ENCODE data around the gene RELB. TPM values are rescaled to one million over a fixed set of nuclear protein-coding genes. Genes with fewer than 3 reads are reported as not detected.

The RELB gene
- total and polyA plus RNA-seq, 9 of the 15 experiments (the other 6 are each of a cell fraction or from before 2014, with no cell fraction given): 0.15 to 1.1 (median 0.28) TPM; not detected in 2

DNA sequence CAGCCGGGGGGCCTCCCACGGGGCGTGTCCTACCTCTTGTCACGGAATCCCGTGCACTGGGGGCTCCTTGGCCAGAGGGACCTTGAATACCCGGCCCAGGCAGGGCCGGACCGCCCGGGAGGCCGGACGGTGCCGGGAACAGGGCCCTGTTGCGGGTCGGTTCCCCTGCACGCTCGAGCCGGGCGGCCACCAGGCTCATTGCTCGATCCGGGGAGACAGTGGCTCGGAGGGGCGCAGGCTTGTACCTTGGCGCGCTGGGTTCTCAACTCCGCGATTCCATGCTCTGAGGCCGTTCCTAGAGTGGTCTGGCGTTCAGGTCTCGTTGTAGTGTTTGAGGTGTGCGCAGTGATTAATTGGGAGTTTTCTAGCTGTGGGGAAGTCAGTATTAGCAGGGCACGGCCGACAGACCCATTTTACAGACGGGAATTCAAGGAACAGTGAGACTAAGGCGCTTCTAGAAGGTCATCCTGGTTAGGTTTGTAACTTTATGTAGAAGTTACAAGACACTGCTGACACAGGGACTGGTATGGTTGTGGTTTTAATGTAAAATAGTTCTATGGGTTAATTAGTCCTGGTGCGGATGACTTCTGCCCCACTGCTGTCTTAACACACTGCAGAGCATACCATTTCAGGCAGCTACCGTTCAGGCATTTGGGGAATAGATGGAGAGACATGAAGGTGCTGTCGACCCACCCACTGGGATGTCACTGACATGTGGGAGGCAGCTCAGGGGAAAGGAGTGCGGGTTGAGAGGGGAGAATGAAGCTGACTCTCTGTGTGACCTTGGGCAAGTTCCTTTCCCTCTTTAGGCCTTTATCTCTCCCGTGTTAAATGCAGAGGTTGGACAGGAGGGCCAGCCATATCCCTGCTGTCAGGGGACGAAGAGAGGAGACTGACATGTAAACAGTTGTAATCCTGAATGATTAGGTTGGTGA is 45.5 kb upstream of the RELB start (continued):
- TF ChIP-seq, protein P1, sequence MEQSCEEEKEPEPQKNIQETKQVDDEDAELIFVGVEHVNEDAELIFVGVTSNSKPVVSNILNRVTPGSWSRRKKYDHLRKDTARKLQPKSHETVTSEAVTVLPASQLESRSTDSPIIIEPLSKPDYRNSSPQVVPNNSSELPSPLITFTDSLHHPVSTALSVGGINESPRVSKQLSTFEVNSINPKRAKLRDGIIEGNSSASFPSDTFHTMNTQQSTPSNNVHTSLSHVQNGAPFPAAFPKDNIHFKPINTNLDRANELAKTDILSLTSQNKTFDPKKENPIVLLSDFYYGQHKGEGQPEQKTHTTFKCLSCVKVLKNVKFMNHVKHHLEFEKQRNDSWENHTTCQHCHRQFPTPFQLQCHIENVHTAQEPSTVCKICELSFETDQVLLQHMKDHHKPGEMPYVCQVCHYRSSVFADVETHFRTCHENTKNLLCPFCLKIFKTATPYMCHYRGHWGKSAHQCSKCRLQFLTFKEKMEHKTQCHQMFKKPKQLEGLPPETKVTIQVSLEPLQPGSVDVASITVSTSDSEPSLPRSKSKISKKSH (CRISPR knock-in tag; IDR thresholded peaks at IDR 0.05): no peak
- TF ChIP-seq, protein P2, sequence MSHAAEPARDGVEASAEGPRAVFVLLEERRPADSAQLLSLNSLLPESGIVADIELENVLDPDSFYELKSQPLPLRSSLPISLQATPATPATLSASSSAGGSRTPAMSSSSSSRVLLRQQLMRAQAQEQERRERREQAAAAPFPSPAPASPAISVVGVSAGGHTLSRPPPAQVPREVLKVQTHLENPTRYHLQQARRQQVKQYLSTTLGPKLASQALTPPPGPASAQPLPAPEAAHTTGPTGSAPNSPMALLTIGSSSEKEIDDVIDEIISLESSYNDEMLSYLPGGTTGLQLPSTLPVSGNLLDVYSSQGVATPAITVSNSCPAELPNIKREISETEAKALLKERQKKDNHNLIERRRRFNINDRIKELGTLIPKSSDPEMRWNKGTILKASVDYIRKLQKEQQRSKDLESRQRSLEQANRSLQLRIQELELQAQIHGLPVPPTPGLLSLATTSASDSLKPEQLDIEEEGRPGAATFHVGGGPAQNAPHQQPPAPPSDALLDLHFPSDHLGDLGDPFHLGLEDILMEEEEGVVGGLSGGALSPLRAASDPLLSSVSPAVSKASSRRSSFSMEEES (CRISPR knock-in tag; IDR thresholded peaks at IDR 0.05): no peak
- TF ChIP-seq, protein P3, sequence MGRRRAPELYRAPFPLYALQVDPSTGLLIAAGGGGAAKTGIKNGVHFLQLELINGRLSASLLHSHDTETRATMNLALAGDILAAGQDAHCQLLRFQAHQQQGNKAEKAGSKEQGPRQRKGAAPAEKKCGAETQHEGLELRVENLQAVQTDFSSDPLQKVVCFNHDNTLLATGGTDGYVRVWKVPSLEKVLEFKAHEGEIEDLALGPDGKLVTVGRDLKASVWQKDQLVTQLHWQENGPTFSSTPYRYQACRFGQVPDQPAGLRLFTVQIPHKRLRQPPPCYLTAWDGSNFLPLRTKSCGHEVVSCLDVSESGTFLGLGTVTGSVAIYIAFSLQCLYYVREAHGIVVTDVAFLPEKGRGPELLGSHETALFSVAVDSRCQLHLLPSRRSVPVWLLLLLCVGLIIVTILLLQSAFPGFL (CRISPR knock-in tag; IDR thresholded peaks at IDR 0.05): no peak
- TF ChIP-seq, protein P4, sequence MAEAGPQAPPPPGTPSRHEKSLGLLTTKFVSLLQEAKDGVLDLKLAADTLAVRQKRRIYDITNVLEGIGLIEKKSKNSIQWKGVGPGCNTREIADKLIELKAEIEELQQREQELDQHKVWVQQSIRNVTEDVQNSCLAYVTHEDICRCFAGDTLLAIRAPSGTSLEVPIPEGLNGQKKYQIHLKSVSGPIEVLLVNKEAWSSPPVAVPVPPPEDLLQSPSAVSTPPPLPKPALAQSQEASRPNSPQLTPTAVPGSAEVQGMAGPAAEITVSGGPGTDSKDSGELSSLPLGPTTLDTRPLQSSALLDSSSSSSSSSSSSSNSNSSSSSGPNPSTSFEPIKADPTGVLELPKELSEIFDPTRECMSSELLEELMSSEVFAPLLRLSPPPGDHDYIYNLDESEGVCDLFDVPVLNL (CRISPR knock-in tag; IDR thresholded peaks at IDR 0.05; ENCODE audit: low read depth): no peak; the same call in 1 of the 2 replicates
- TF ChIP-seq ZNF354B (CRISPR knock-in tag; IDR thresholded peaks at IDR 0.05): no peak
- peak; percentile 39; the same call in 1 of the 2 replicates for TF ChIP-seq BCOR (IDR thresholded peaks at IDR 0.05)
- TF ChIP-seq SRSF3 (IDR thresholded peaks at IDR 0.05; ENCODE audit: insufficient read depth, low read length): no peak
- TF ChIP-seq MXI1 (IDR thresholded peaks at IDR 0.05; ENCODE audit: low read depth, low read length): peak; percentile 2; the same call in 1 of the 2 replicates
- TF ChIP-seq SP1 (CRISPR knock-in tag; IDR thresholded peaks at IDR 0.05): peak; percentile 41; the same call in 1 of the 2 replicates
- no peak for TF ChIP-seq PHF21A (IDR thresholded peaks at IDR 0.05; ENCODE audit: borderline replicate concordance, low read depth)
- no peak for TF ChIP-seq ZNF41 (CRISPR knock-in tag; conservative IDR thresholded peaks at IDR 0.05)
- TF ChIP-seq HNRNPL (IDR thresholded peaks at IDR 0.05; ENCODE audit: low read depth, low read length): no peak
- no peak for TF ChIP-seq SMAD3 (CRISPR knock-in tag; conservative IDR thresholded peaks at IDR 0.05)
- TF ChIP-seq PHF8 (IDR thresholded peaks at IDR 0.05; ENCODE audit: borderline replicate concordance, low read length): no peak
- no peak for TF ChIP-seq TCF7L2 (IDR thresholded peaks at IDR 0.05; ENCODE audit: low read depth, low read length)
- no peak for TF ChIP-seq KLF6 (CRISPR knock-in tag; IDR thresholded peaks at IDR 0.05; ENCODE audit: borderline replicate concordance)
- no peak for TF ChIP-seq SMARCB1 (IDR thresholded peaks at IDR 0.05; ENCODE audit: insufficient read length, low read depth)
- TF ChIP-seq ZNF785 (CRISPR knock-in tag; IDR thresholded peaks at IDR 0.05): no peak
- no peak for TF ChIP-seq ZNF174 (CRISPR knock-in tag; IDR thresholded peaks at IDR 0.05)
- TF ChIP-seq, protein P5, sequence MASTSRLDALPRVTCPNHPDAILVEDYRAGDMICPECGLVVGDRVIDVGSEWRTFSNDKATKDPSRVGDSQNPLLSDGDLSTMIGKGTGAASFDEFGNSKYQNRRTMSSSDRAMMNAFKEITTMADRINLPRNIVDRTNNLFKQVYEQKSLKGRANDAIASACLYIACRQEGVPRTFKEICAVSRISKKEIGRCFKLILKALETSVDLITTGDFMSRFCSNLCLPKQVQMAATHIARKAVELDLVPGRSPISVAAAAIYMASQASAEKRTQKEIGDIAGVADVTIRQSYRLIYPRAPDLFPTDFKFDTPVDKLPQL (IDR thresholded peaks at IDR 0.05; ENCODE audit: extremely low read depth, insufficient read length): no peak
- no peak for TF ChIP-seq ESRRB (CRISPR knock-in tag; IDR thresholded peaks at IDR 0.05; ENCODE audit: borderline replicate concordance)
- no peak for TF ChIP-seq ZNF830 (CRISPR knock-in tag; IDR thresholded peaks at IDR 0.05)

Data from K562 (cell line).